LNCaP clone FGC (cell line): ENCODE data around the gene CSF3.

Experiments
- DNase-seq: peaks from one replicate; pipeline ENCODE4 v3.0.0-alpha.2; 2011; ENCODE audit warnings: low read depth
- H3K4me3 ChIP-seq: 2 replicates; pipeline ENCODE4 v1.5.1; 2011; ENCODE audit warnings: mild to moderate bottlenecking, low read depth, low read length, control low read depth
- TF ChIP-seq, protein P1 (sequence below): IDR thresholded peaks from 2 replicates; pipeline ENCODE4 v1.5.1; 2012; ENCODE audit warnings: mild to moderate bottlenecking; ENCODE audit not compliant: control insufficient read depth, insufficient read depth; ENCODE audit errors: extremely low read depth

Gene CSF3

DNA sequence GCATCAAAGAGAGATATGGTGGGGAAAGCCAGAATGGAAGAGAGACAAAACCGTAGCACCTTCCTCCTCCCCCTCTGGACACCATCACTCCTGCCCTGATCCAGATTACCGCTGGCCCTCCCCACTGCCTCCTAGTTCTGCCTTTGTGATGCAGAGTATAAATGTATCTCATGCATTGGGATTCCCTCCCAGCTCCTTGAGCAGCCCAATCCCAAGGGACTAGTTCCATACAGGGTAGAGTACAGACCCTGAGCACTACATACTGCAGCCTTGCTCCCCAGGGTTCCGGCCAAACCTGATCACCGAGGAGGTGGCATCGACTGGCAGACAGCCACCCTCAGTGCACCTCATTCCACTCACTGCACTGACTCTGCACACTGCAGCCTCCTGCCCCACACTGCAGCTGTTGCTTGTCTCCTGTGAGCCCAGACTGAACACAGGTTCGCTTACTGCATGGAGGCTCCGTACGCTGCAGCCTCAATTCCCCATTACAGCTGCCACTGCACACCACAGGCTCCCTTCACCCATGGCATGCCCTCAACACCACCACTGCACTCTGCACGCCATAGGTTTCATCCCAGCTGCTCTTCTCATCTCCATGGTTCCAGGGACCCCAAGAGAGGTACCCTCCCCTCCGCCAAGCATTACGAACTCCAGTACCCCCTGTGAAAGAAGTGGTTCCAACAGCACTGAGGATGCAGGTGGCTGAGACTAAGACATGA is 45.8 kb downstream of the CSF3 start:
- TF ChIP-seq, protein P1, sequence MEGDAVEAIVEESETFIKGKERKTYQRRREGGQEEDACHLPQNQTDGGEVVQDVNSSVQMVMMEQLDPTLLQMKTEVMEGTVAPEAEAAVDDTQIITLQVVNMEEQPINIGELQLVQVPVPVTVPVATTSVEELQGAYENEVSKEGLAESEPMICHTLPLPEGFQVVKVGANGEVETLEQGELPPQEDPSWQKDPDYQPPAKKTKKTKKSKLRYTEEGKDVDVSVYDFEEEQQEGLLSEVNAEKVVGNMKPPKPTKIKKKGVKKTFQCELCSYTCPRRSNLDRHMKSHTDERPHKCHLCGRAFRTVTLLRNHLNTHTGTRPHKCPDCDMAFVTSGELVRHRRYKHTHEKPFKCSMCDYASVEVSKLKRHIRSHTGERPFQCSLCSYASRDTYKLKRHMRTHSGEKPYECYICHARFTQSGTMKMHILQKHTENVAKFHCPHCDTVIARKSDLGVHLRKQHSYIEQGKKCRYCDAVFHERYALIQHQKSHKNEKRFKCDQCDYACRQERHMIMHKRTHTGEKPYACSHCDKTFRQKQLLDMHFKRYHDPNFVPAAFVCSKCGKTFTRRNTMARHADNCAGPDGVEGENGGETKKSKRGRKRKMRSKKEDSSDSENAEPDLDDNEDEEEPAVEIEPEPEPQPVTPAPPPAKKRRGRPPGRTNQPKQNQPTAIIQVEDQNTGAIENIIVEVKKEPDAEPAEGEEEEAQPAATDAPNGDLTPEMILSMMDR, result no peak
- H3K4me3 ChIP-seq, result no peak overlapping the region
- DNase-seq, result no peak

DNA sequence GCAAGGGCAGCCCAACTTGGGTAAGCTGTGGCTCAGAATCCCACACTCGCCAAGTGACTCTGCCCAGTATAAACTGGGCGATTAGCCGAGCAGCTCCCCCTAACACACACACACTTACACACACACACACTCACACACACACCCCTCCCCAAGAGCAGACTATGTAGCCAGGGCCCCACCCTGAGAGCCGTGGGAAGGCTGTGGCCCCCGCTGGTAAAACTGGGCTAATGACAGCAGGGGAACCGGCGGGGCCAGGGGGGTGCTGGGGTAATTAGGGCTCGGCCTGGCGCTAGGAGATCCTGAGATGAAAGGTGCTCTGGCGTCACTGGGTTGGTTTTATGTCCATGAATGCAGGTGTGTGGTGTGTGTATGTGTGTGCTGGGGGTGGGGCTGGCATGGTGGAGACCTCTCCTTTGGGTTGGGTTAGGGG is 46.4 kb downstream of the CSF3 start:
- H3K4me3 ChIP-seq, result no peak overlapping the region
- no peak for DNase-seq
- TF ChIP-seq, protein P1, result no peak

DNA sequence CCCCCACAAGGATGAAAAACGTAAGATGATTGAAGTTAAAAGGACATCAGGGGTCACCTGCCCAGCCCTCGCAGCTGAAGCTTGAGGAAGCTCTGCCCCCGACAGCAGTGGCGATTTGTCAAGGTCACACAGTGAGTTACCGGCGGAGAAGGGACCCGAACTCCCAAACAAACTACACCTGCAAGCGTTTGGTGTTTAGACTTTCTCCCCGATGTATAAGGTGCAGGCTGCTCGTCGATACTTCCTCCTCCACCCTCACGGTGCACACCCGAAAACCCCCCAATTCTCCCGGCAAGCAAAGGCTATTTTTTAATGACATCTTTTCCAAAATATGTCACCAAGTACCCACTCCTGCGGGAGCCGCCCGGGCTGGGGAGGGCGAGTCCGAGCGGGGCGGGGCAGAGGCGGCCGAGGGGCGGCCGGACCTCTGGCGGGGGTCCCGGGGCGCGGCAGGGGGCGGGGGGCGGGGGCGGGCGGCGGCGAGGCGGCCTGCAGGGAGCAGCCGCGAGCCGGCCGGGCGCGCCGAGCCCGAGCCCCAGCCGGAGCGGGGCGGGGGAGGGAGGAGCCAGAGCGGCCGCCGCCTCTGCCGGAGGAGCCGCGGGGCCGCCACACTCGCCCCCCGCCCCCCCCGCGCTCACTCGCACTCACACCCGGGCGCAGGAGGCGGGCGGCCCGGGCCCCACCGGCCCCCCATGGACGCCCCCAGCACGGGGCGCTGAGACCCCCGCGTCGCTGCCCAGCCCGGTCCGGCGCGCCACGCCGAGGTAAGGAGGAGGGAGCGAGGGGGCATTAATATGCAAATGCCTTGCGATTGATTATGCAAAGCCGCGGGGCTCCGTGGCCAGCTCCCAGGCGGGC is 47.3 kb downstream of the CSF3 start, which contains the start of gene THRA:
THRA (plus strand) TSS at position 637 of the 858 bp plus-strand sequence. CDS start 11,524 bp downstream, outside the sequence.
- DNase-seq, result no peak
- TF ChIP-seq, protein P1, result peak; percentile 37; the same call in 1 of the 2 replicates
- H3K4me3 ChIP-seq, result peak within 1 kb of the TSS; percentile 91

DNA sequence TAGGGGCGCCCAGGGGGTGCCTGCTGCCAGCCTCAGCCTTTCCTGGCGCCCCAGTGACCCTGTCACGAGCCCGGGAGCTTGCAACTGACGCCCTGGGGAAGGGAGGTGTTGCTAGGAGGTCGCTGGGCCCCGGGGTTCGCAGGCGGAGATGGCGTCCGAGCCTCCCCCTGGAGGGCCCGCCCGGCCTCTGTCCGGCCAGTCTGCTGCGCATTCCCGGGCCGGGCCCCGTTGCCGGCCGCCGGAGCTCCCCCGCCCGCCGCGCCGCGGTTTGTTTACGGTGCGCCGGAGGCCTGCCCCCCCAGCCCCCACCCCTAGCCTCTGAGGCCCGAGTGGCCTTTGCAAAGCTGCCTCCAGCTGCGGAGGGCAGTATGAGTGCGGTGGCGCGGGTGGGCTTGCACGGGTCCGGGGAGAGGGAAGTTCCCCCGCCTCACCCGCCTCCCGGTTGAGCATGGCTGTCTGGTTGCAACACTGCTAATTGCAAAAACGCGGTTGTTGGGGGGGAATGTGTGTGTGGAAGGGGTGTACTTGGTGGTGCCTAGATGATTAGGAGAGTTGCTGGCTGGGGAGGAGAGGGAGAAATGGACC is 48.0 kb downstream of the CSF3 start:
- no peak for DNase-seq
- TF ChIP-seq, protein P1, result no peak
- H3K4me3 ChIP-seq, result peak overlapping the region; percentile 91

DNA sequence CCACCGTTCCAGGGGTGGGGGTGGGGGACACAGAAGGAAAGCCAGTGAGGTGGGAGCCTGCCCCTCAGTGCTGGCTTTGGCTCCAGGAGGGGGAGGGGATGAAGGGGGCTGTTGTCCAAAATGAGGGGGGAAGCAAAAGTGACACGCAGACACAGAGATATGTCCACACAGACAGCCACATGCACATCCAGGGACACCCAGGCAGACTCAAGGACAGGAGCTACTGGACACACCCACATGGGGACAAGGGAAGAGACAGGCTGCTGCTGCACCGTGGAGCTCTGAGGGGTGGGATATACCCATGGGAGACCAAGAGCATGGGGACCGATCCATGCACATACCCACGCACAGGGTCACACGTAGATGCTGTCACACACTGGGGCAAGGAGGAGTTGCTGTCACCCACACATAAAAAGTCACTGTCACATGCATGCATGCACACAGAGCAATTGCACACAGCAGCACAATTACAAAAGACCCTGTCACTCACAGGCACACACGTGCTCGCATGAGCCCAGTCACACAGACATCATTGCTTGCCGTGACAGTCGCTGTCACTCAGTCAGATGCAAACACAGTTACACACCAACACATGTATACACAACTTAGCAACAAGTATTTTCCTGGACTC is 48.8 kb downstream of the CSF3 start:
- DNase-seq, result no peak
- H3K4me3 ChIP-seq, result peak overlapping the region; percentile 91

DNA sequence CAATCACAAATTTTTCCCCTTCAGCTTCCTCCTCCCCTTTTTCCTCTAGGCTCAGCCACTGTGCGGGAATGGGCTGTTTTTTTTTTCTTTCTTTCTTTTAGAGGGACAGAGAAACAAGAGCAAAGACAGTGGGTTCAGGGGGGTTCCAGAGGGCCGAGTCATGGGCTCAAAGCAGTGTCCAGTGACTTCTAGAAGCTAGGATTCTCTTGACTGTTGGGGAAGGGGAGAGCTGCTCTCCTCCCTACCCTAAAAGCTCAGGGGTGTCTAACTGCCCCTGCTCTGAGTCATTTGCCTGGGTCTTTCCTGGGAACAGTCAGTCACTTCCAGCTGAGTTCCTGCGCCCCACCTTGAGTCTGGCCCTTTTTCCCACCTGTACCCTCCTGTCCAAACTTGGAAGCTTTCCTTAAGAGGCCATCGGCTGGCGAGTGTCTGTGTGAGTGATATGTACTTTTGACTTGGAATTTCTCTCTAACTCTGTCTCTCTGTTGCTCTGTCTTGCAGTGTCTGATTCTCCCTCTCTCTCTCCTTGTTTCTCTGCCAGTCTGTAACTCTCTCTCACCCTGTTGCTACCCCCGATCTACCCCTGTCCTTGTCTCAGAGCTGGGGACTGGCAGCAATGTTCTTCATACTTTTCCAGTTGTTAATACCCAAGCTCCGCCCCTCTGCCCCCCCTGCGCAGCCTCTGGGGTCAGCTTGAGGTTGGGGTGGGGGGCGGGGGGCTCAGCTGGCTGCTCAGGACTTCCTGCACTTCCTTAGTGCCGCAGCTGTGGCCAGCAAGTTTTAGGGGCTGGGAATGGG is 49.9 kb downstream of the CSF3 start:
- TF ChIP-seq, protein P1, result no peak
- no peak overlapping the region for H3K4me3 ChIP-seq
- DNase-seq, result no peak

More for the DNA sequence above, 48.8 kb downstream of the CSF3 start:
- TF ChIP-seq, protein P1, result no peak
